ENCODE measurements around the gene USH2A.

Gene USH2A

GRCh38 chr1:215971793-215972441 is 451.3 kb downstream of the USH2A start:
- H3K9me3 ChIP-seq (ENCODE audit: insufficient read depth, low read length, severe bottlenecking) = no peaks in the 10 kb centered on the region
- no peaks in the 10 kb centered on the region for H3K79me2 ChIP-seq (ENCODE audit: insufficient read depth, low read length)
- ATAC-seq (ENCODE audit: insufficient read depth, low read depth) (no peak), DNase-seq (no peak)
- H4K20me1 ChIP-seq (ENCODE audit: insufficient read depth, low read length) = no peaks in the 10 kb centered on the region
- H3K9ac ChIP-seq (ENCODE audit: low read depth, low read length) = no peak overlapping the region
- no peak overlapping the region for H3K4me2 ChIP-seq (ENCODE audit: insufficient read depth, low read length)
- no peak overlapping the region for H2AFZ ChIP-seq (ENCODE audit: low read depth, low read length)
- no peaks in the 10 kb centered on the region for H3K36me3 ChIP-seq (ENCODE audit: insufficient read depth, low read length)
- no peak overlapping the region for H3K4me3 ChIP-seq (ENCODE audit: low read depth in 1 of 2, low read length in 2 of 2)
- no peaks in the 10 kb centered on the region for H3K27me3 ChIP-seq (ENCODE audit: insufficient read depth, low read length, poor library complexity)
- no peaks in the 10 kb centered on the region for H3K4me1 ChIP-seq (ENCODE audit: insufficient read depth, low read length)
- TF ChIP-seq CTCF (IDR thresholded peaks at IDR 0.05; ENCODE audit: borderline replicate concordance, extremely low read depth, low read length, poor library complexity, severe bottlenecking) (no peak), EZH2 (IDR thresholded peaks at IDR 0.05; ENCODE audit: borderline replicate concordance, low read depth, low read length, severe bottlenecking) (no peak)
- no peak overlapping the region for H3K27ac ChIP-seq (ENCODE audit: low read length)

GRCh38 chr1:215970406-215970805 is 452.8 kb downstream of the USH2A start:
- ATAC-seq (ENCODE audit: insufficient read depth, low read depth) (no peak), DNase-seq (no peak)
- Histone ChIP-seq H2AFZ (ENCODE audit: low read depth, low read length) (no peak overlapping the region), H3K9ac (ENCODE audit: low read depth, low read length) (no peak overlapping the region), H3K9me3 (ENCODE audit: insufficient read depth, low read length, severe bottlenecking) (no peaks in the 10 kb centered on the region), H3K4me2 (ENCODE audit: insufficient read depth, low read length) (no peak overlapping the region), H3K27me3 (ENCODE audit: insufficient read depth, low read length, poor library complexity) (no peaks in the 10 kb centered on the region), H4K20me1 (ENCODE audit: insufficient read depth, low read length) (no peaks in the 10 kb centered on the region), H3K36me3 (ENCODE audit: insufficient read depth, low read length) (no peaks in the 10 kb centered on the region), H3K4me1 (ENCODE audit: insufficient read depth, low read length) (no peaks in the 10 kb centered on the region), H3K27ac (ENCODE audit: low read length) (no peak overlapping the region), H3K79me2 (ENCODE audit: insufficient read depth, low read length) (no peaks in the 10 kb centered on the region), H3K4me3 (ENCODE audit: low read depth in 1 of 2, low read length in 2 of 2) (no peak overlapping the region)
- no peak for TF ChIP-seq EZH2 (IDR thresholded peaks at IDR 0.05; ENCODE audit: borderline replicate concordance, low read depth, low read length, severe bottlenecking)
- no peak for TF ChIP-seq CTCF (IDR thresholded peaks at IDR 0.05; ENCODE audit: borderline replicate concordance, extremely low read depth, low read length, poor library complexity, severe bottlenecking)

GRCh38 chr1:215963621-215964020 is 459.6 kb downstream of the USH2A start:
- ATAC-seq (ENCODE audit: insufficient read depth, low read depth) (no peak), DNase-seq (no peak)
- Histone ChIP-seq H3K9me3 (ENCODE audit: insufficient read depth, low read length, severe bottlenecking) (no peaks in the 10 kb centered on the region), H3K27ac (ENCODE audit: low read length) (no peak overlapping the region), H3K4me1 (ENCODE audit: insufficient read depth, low read length) (no peaks in the 10 kb centered on the region), H3K27me3 (ENCODE audit: insufficient read depth, low read length, poor library complexity) (no peaks in the 10 kb centered on the region), H3K4me3 (ENCODE audit: low read depth in 1 of 2, low read length in 2 of 2) (no peak overlapping the region), H3K4me2 (ENCODE audit: insufficient read depth, low read length) (no peak overlapping the region), H3K79me2 (ENCODE audit: insufficient read depth, low read length) (no peaks in the 10 kb centered on the region), H3K36me3 (ENCODE audit: insufficient read depth, low read length) (no peaks in the 10 kb centered on the region), H4K20me1 (ENCODE audit: insufficient read depth, low read length) (no peaks in the 10 kb centered on the region), H3K9ac (ENCODE audit: low read depth, low read length) (no peak overlapping the region), H2AFZ (ENCODE audit: low read depth, low read length) (no peak overlapping the region)
- TF ChIP-seq CTCF (IDR thresholded peaks at IDR 0.05; ENCODE audit: borderline replicate concordance, extremely low read depth, low read length, poor library complexity, severe bottlenecking) = no peak
- TF ChIP-seq EZH2 (IDR thresholded peaks at IDR 0.05; ENCODE audit: borderline replicate concordance, low read depth, low read length, severe bottlenecking) = no peak

All from DND-41 (cell line).